Fibroblast of the aortic adventitia (primary cell): Measurements from ENCODE around the gene PLPP4. TPM values are rescaled to one million over a fixed set of nuclear protein-coding genes. Genes with fewer than 3 reads are reported as not detected.
A peak's percentile ranks its signal among the peaks of the same experiment; 100 is the strongest.

Source experiments
- DNase-seq: peaks from one replicate; pipeline ENCODE4 v3.0.0-alpha.2; 2010; ENCODE audit warnings: low read depth
- H3K4me3 ChIP-seq: 2 replicates; pipeline ENCODE4 v1.5.1; 2011; ENCODE audit warnings: low read depth, mild to moderate bottlenecking, control low read depth, low read length, moderate library complexity
- CTCF ChIP-seq: IDR thresholded peaks from 2 replicates; pipeline ENCODE4 v1.5.1; 2011; ENCODE audit warnings: mild to moderate bottlenecking, low read length, control low read depth, inconsistent platforms; ENCODE audit not compliant: insufficient read depth
- total RNA-seq: library from RNA; depleted of rRNA; stranded (reverse); fragments of >200 nt; gene quantifications from 2 replicates; pipeline ENCODE4 v1.2.3, GENCODE V29; 2012; ENCODE audit warnings: low replicate concordance

The PLPP4 gene
- total RNA-seq, 1 donor: 7.5 TPM

- DNase-seq: peak; percentile 80
- no peak overlapping the region for H3K4me3 ChIP-seq
- no peak for TF ChIP-seq CTCF
Observed at GRCh38 chr10:120422457-120422856, 34.6 kb upstream of the PLPP4 start.

- peak; percentile 70 for DNase-seq
- TF ChIP-seq CTCF: peak; percentile 96
- H3K4me3 ChIP-seq: no peak overlapping the region
Observed at GRCh38 chr10:120423431-120424197, 33.4 kb upstream of the PLPP4 start.

GRCh38 chr10:120424198-120424464 is 32.9 kb upstream of the PLPP4 start:
- TF ChIP-seq CTCF: no peak
- no peak overlapping the region for H3K4me3 ChIP-seq
- no peak for DNase-seq

- TF ChIP-seq CTCF: no peak
- DNase-seq: peak; percentile 52
- H3K4me3 ChIP-seq: no peak overlapping the region
Observed at GRCh38 chr10:120426306-120426705, 30.7 kb upstream of the PLPP4 start.

- no peak overlapping the region for H3K4me3 ChIP-seq
- no peak for TF ChIP-seq CTCF
- peak; percentile 57 for DNase-seq
Observed at GRCh38 chr10:120428754-120429153, 28.3 kb upstream of the PLPP4 start.

- H3K4me3 ChIP-seq: no peak overlapping the region
- peak; percentile 91 for DNase-seq
- TF ChIP-seq CTCF: no peak
Observed at GRCh38 chr10:120429395-120429794, 27.6 kb upstream of the PLPP4 start.

GRCh38 chr10:120431251-120431651 is 25.8 kb upstream of the PLPP4 start:
- no peak for DNase-seq
- H3K4me3 ChIP-seq: no peak overlapping the region
- TF ChIP-seq CTCF: no peak
